Loucy (cell line): ENCODE data around the gene HOXB4.
A peak's percentile ranks its signal among the peaks of the same experiment; 100 is the strongest.

Experiments used
- H2AFZ ChIP-seq: fragments of 200-600 bp; sonication (generic); 2 replicates; pipeline ENCODE4 v1.6.0; 2016; ENCODE audit warnings: antibody characterized with exemption, mild to moderate bottlenecking, low read length, moderate library complexity
- H3F3A ChIP-seq: fragments of 200-600 bp; 2 replicates; pipeline ENCODE4 v1.6.0; 2016; ENCODE audit warnings: antibody characterized with exemption, low read depth, mild to moderate bottlenecking
- H3K27me3 ChIP-seq: fragments of 200-600 bp; sonication (generic); 2 replicates; pipeline ENCODE4 v1.6.1; 2014; ENCODE audit warnings: low read length, mild to moderate bottlenecking; ENCODE audit not compliant: insufficient read depth, poor library complexity, severe bottlenecking
- H3K36me3 ChIP-seq: fragments of 200-600 bp; sonication (generic); 2 replicates; pipeline ENCODE4 v1.6.1; 2016; ENCODE audit warnings: low read length; ENCODE audit not compliant: insufficient read depth
- H3K4me1 ChIP-seq: fragments of 200-600 bp; sonication (generic); 2 replicates; pipeline ENCODE4 v1.5.1; 2014; ENCODE audit warnings: low read length, mild to moderate bottlenecking; ENCODE audit not compliant: insufficient read depth, poor library complexity, severe bottlenecking
- H3K4me2 ChIP-seq: fragments of 200-600 bp; sonication (generic); 2 replicates; pipeline ENCODE4 v1.6.0; 2014; ENCODE audit warnings: antibody characterized with exemption, low read length, low read depth, mild to moderate bottlenecking; ENCODE audit not compliant: poor library complexity, severe bottlenecking
- H3K4me3 ChIP-seq: fragments of 200-600 bp; sonication (generic); 2 replicates; pipeline ENCODE4 v1.5.1; 2014; ENCODE audit warnings: low read length, mild to moderate bottlenecking, mixed read lengths; ENCODE audit not compliant: poor library complexity, severe bottlenecking
- H3K79me2 ChIP-seq: fragments of 200-600 bp; sonication (generic); 2 replicates; pipeline ENCODE4 v1.6.1; 2014; ENCODE audit warnings: low read length; ENCODE audit not compliant: insufficient read depth
- H3K9ac ChIP-seq: fragments of 200-600 bp; sonication (generic); 2 replicates; pipeline ENCODE4 v1.6.0; 2014; ENCODE audit warnings: mild to moderate bottlenecking, low read depth, low read length, moderate library complexity; ENCODE audit not compliant: poor library complexity, severe bottlenecking
- H3K9me2 ChIP-seq: fragments of 200-600 bp; sonication (generic); replicated peaks from 2 replicates; pipeline ENCODE4 v1.6.1; 2016; ENCODE audit warnings: low read depth, low read length, mixed read lengths
- H3K9me3 ChIP-seq: fragments of 200-600 bp; sonication (generic); 2 replicates; pipeline ENCODE4 v1.6.1; 2014; ENCODE audit warnings: mild to moderate bottlenecking, antibody characterized with exemption, low read length, low read depth; ENCODE audit not compliant: insufficient read depth
- H4K20me1 ChIP-seq: fragments of 200-600 bp; sonication (generic); 2 replicates; pipeline ENCODE4 v1.6.0; 2014; ENCODE audit warnings: antibody characterized with exemption, low read length, mild to moderate bottlenecking; ENCODE audit not compliant: insufficient read depth, poor library complexity, severe bottlenecking
- EZH2phosphoT487 ChIP-seq: fragments of 200-600 bp; IDR thresholded peaks from 2 replicates; pipeline ENCODE4 v1.6.1; 2018; ENCODE audit warnings: antibody characterized with exemption, mild to moderate bottlenecking, moderate library complexity, borderline replicate concordance
- TF ChIP-seq, protein P1 (sequence below): fragments of 200-600 bp; sonication (generic); conservative IDR thresholded peaks from 2 replicates; pipeline ENCODE4 v1.5.1; 2014; ENCODE audit warnings: mild to moderate bottlenecking, antibody characterized with exemption, low read length

Gene HOXB4

DNA sequence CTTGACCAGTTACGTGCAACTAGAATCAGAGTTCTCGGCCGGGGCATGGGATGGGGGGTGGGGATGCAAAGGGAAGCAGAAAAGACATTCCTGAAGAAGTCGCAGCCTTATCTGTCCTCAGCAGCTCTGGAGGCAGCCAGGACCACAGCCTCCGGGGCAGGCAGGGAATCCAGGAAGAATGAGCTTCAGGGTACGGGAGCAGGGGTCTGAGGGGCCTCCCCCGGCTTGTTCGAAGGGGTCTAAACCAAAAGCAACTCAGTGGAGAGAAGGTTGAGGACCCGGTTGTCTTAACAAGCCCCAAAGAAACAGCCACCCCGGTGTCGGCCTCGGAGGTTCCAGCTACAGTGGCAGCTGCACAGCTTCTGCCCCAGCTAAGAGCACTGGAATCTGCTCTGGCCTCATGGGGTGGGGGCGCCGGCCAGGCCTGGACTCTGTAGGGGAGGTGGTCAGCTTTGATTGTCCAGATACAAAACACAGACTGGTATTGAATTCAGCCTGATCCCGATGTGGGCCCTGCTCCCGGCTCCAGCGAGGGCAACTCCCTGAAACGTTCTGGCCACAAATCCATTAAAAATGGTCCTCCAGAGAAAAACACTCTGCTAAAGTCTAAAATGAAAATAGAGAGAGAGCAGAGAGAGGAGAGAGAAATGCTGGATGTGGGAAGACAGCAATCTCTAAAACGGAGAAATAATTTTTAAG lies 7.7 kb downstream of the HOXB4 start:
- H3K9me3 ChIP-seq, result no peaks in the 10 kb centered on the region
- no peak for TF ChIP-seq EZH2phosphoT487
- TF ChIP-seq, protein P1, sequence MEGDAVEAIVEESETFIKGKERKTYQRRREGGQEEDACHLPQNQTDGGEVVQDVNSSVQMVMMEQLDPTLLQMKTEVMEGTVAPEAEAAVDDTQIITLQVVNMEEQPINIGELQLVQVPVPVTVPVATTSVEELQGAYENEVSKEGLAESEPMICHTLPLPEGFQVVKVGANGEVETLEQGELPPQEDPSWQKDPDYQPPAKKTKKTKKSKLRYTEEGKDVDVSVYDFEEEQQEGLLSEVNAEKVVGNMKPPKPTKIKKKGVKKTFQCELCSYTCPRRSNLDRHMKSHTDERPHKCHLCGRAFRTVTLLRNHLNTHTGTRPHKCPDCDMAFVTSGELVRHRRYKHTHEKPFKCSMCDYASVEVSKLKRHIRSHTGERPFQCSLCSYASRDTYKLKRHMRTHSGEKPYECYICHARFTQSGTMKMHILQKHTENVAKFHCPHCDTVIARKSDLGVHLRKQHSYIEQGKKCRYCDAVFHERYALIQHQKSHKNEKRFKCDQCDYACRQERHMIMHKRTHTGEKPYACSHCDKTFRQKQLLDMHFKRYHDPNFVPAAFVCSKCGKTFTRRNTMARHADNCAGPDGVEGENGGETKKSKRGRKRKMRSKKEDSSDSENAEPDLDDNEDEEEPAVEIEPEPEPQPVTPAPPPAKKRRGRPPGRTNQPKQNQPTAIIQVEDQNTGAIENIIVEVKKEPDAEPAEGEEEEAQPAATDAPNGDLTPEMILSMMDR, result no peak
- peak overlapping the region; percentile 95 for H3K9ac ChIP-seq
- peak overlapping the region; percentile 89 for H3K4me3 ChIP-seq
- H3K79me2 ChIP-seq, result peaks cover 100% of the 10 kb centered on the region
- peaks cover 98% of the 10 kb centered on the region for H3K4me1 ChIP-seq
- H3K36me3 ChIP-seq, result peaks cover 87% of the 10 kb centered on the region
- peak overlapping the region; percentile 98 for H3K4me2 ChIP-seq
- H3K27me3 ChIP-seq, result no peaks in the 10 kb centered on the region
- no peaks in the 10 kb centered on the region for H3K9me2 ChIP-seq
- peaks cover 81% of the 10 kb centered on the region for H4K20me1 ChIP-seq
- H2AFZ ChIP-seq, result no peak overlapping the region
- H3F3A ChIP-seq, result peaks cover 3% of the 10 kb centered on the region; the same call in 1 of the 2 replicates

DNA sequence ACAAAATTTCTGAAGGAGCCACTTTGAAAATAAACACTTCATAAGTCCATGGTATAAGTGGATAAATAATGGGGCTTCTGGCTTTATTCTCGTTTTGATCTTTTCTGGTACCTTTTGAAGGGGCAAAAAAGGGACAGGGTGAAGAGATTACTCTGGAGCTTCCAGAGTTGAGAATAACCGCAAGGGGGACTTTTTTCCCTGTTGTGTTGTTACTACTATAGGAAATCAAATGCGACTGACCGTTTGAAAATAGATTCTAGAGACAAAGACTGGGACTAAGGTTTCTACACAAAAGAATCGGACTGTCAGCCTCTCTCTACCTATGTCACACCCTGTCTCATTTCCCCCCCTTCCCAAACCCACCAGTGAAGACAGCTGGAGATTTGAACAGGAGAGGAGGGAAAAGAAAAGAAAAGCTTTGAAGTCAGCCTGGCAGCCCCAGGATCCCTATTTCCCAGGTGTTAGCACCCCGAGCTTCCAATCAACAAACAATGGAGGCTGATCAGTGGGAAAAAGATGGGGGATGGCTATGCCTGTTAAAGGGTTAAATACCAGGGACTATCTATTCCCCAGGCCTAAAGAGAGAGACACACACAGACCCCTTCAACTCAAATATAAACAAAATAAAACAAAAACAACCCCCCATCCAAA lies 8.4 kb downstream of the HOXB4 start:
- Histone ChIP-seq H3K4me1 (peaks cover 98% of the 10 kb centered on the region), H3K36me3 (peaks cover 87% of the 10 kb centered on the region), H3F3A (peaks cover 3% of the 10 kb centered on the region; the same call in 1 of the 2 replicates), H3K27me3 (no peaks in the 10 kb centered on the region), H4K20me1 (peaks cover 81% of the 10 kb centered on the region), H3K9me3 (no peaks in the 10 kb centered on the region), H3K9me2 (no peaks in the 10 kb centered on the region), H3K9ac (peak overlapping the region; percentile 95), H3K4me2 (peak overlapping the region; percentile 98), H3K79me2 (peaks cover 100% of the 10 kb centered on the region), H2AFZ (no peak overlapping the region), H3K4me3 (peak overlapping the region; percentile 89)
- TF ChIP-seq EZH2phosphoT487, result no peak
- TF ChIP-seq, protein P1, result 0 out of 2 replicates have a peak, but pooled peaks have one; percentile 11

DNA sequence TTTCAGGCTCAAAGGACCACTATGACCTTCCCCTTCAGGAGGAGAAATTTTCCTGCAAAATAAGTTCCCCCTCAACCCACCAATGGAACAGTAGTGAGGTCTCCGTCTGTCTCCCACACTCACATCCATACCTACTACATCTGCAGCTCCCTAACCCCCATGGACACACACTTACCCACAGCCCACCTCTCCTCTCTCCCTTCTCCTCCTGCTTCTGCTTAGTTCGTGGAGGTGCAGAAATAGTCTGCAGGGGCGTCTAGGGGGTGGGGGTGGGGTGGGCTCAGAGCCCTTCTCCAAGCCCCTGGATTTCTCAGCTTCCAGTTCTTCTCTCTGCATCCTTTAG lies 8.9 kb downstream of the HOXB4 start:
- Histone ChIP-seq H3K9me2 (no peaks in the 10 kb centered on the region), H3K27me3 (no peaks in the 10 kb centered on the region), H3K36me3 (peaks cover 86% of the 10 kb centered on the region), H3K9ac (peak overlapping the region; percentile 95), H3K79me2 (peaks cover 100% of the 10 kb centered on the region), H3K4me2 (peak overlapping the region; percentile 98), H3K9me3 (no peaks in the 10 kb centered on the region), H3K4me1 (peaks cover 93% of the 10 kb centered on the region), H3F3A (peaks cover 3% of the 10 kb centered on the region; the same call in 1 of the 2 replicates), H4K20me1 (peaks cover 79% of the 10 kb centered on the region), H3K4me3 (peak overlapping the region; percentile 89), H2AFZ (no peak overlapping the region)
- TF ChIP-seq, protein P1, result no peak
- TF ChIP-seq EZH2phosphoT487, result no peak
